Effector memory CD4-positive, alpha-beta T cell (primary cell): ENCODE results near the gene FAM229A.

Experiments used
- DNase-seq, 3 donors: peaks; one replicate each; pipeline ENCODE4 v3.0.0-alpha.2; 2020
- H3K27ac ChIP-seq: 2 replicates; pipeline ENCODE4 v1.7.0; 2013; ENCODE audit warnings: mild to moderate bottlenecking, low read length, moderate library complexity; ENCODE audit not compliant: insufficient read depth, poor library complexity, severe bottlenecking
- H3K27me3 ChIP-seq: replicated peaks from 2 replicates; pipeline ENCODE4 v1.7.0; 2013; ENCODE audit warnings: mild to moderate bottlenecking, low read length; ENCODE audit not compliant: insufficient read depth, control insufficient read depth, poor library complexity, severe bottlenecking
- H3K36me3 ChIP-seq: 2 replicates; pipeline ENCODE4 v1.7.0; 2013; ENCODE audit warnings: mild to moderate bottlenecking, low read length, moderate library complexity; ENCODE audit not compliant: control insufficient read depth, insufficient read depth
- H3K4me1 ChIP-seq: 2 replicates; pipeline ENCODE4 v1.7.0; 2013; ENCODE audit warnings: low read length, mild to moderate bottlenecking; ENCODE audit not compliant: control insufficient read depth, insufficient read depth, poor library complexity, severe bottlenecking
- H3K4me3 ChIP-seq: 2 replicates; pipeline ENCODE4 v1.7.0; 2013; ENCODE audit warnings: low read length, low read depth, mild to moderate bottlenecking; ENCODE audit not compliant: insufficient read depth, poor library complexity, severe bottlenecking
- H3K9me3 ChIP-seq: 2 replicates; pipeline ENCODE4 v1.7.0; 2013; ENCODE audit warnings: mild to moderate bottlenecking, low read length, moderate library complexity; ENCODE audit not compliant: control insufficient read depth

The FAM229A gene

DNA sequence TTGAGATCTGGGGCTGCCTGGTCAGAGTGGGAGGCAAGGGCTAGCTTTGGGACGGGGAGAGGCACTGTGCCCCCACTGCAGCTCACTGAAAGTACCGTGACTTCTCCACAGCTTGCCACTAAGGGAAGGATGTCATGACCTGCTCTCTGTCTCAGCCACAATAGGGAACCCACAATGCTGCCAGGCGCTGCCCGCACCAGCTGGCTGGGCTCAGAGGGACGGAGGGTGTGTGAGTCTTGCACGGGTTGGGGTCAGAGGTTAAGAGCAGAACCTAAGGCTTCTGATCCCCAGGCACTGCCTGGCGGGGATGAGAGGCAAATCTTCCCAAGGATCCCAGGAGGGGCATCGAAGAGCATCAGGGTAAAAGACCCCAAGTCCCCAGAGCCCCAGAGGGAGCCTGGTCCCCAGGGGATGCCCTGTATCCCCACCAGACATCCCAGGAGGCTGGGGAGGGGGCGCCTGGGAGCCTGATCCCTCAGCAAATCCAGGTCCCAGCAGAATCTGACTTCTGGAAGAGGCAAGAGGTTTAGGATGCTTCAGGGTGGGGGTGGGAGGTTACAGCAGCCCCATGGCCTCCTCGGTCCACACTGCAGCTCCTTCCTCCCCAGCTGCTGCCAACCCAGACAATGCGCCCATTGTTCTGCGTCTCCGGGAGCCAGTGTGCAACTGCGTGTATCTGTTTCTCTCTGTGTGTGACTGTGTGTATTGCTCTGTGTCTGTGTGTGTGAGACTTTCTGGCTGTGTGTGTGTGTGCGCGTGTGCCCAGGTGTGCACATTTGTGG is 24.2 kb downstream of the FAM229A start:
- H3K4me3 ChIP-seq = no peak overlapping the region
- no peak overlapping the region for H3K27ac ChIP-seq
- H3K9me3 ChIP-seq = no peaks in the 10 kb centered on the region
- no peak for DNase-seq
- H3K4me1 ChIP-seq = peaks cover 28% of the 10 kb centered on the region
- H3K36me3 ChIP-seq = peaks cover 4% of the 10 kb centered on the region
- no peaks in the 10 kb centered on the region for H3K27me3 ChIP-seq

DNA sequence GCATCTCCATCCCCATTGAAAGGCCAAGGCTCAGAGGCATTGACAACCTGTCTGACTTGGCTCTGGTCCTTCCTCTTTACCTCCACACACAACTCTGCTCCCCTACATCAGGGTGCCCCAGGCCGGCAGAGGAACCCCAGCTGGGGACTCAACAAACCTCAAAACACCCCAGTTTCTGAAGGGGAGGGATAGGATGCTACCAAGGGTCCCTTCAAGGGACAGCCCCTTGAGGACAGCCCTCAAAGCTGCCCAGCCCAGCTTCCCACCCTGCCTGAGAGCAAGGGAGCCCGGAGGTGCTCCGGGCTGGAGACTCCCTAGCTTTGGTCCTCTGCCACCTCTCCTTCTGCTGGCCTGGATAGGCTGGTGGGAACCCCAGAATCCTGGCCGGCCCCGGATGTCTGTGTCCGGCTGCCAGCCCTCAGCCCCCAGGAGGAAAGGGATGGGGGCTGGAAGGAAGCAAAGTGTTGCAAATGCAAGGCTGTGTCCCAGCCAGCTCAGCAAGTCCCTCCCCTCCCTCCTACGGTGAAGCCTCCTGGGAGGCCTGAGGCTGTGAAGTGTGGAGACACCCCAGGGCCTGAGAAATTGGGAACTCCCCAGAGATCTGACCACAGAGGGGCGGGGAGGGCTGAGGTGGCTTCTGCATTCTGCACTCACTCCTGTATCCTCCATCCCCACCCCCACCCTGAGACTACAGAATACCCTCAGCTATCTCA is 25.2 kb downstream of the FAM229A start:
- DNase-seq = peak; percentile 53 to 59 (median 55)
- H3K9me3 ChIP-seq = no peaks in the 10 kb centered on the region
- no peaks in the 10 kb centered on the region for H3K27me3 ChIP-seq
- no peak overlapping the region for H3K4me3 ChIP-seq
- peaks cover 11% of the 10 kb centered on the region for H3K36me3 ChIP-seq
- H3K27ac ChIP-seq = no peak overlapping the region
- peaks cover 28% of the 10 kb centered on the region for H3K4me1 ChIP-seq

DNA sequence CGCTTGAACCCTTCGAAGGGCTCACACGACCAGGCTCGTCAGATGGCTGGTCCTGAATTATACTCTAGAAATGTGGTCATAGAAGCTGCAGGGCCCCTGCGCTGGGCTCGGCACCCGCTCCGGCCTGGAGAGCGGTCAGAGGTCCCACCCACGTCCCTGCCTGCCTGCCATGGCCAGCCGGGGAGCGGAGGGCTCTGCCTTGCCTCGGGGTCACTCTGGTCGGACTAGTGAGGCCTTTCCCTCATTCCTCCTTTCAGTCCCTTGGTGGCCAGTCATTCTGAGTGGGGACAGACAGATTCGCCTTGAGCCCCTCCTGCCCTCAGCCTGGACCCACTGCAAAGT is 25.7 kb downstream of the FAM229A start:
- H3K36me3 ChIP-seq = peaks cover 17% of the 10 kb centered on the region
- peak overlapping the region; percentile 40 for H3K4me3 ChIP-seq
- no peak overlapping the region for H3K27ac ChIP-seq
- no peaks in the 10 kb centered on the region for H3K27me3 ChIP-seq
- DNase-seq = no peak
- H3K4me1 ChIP-seq = peaks cover 28% of the 10 kb centered on the region
- H3K9me3 ChIP-seq = no peaks in the 10 kb centered on the region

DNA sequence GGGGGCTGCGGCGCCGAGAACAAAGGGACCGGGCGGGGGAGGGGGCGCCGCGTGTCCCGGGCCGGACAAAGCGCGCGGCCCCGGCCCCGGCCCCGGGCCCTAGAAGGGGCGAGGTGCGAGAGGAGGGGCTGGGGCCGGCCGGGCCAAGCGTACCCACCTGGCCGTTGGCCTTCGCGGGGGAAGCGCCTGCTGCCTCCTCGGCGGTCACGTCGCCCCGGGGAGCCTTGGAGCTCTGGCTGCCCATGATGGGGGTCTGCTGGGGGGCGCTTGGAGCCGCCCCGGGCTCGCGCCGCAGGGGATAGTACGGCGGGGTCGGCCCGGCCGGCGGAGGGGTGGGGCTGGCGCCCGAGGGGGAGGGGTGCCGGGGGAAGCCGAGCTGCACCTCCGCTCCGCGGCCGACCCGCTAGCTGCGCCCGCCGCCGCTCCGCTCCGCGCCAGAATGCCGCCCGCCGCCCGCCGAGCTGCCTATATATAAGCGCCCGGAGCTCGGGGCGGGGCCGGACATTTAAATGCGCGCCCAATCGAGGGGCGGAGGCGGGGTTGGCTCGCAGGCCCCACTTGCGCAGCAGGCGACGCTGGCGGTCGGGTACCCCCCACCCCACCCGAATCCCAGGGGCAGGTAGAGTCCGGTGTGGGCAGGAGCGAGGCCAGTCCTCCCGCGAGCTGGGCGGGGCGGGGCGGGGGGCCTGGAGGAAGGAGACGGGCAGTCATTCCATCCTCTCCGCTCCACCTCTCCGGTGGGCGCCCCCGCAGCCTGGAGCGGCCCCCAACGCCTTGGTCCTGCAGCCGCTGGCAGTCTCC is 26.3 kb downstream of the FAM229A start, which contains the start of gene MARCKSL1:
Gene MARCKSL1 (minus strand): TSS at position 444 of the 801 bp plus-strand sequence. CDS start 200 bp downstream, at position 244.
- peak; percentile 77 to 83 (median 78) for DNase-seq
- Histone ChIP-seq H3K36me3 (peaks cover 22% of the 10 kb centered on the region), H3K27ac (peak within 1 kb of the TSS; percentile 65), H3K27me3 (no peaks in the 10 kb centered on the region), H3K4me3 (peak within 1 kb of the TSS; percentile 62), H3K9me3 (no peaks in the 10 kb centered on the region), H3K4me1 (peaks cover 28% of the 10 kb centered on the region)

DNA sequence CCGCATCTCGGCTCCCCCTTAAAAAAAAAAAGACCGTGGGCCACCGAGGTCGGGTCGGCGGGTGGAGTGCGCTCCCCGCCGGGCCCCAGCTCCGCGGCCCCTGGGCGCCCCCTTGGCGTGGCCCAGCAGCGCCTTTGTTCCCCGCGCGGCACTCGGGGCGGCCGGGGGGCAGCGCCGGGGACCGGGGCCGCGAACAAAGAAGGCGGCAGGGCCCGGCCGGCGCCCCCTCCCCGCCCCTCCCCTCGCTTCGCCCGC is 26.8 kb downstream of the FAM229A start:
- no peak overlapping the region for H3K27ac ChIP-seq
- peaks cover 28% of the 10 kb centered on the region for H3K36me3 ChIP-seq
- DNase-seq = no peak
- no peaks in the 10 kb centered on the region for H3K27me3 ChIP-seq
- H3K9me3 ChIP-seq = no peaks in the 10 kb centered on the region
- peaks cover 28% of the 10 kb centered on the region for H3K4me1 ChIP-seq
- peak overlapping the region; percentile 62 for H3K4me3 ChIP-seq

DNA sequence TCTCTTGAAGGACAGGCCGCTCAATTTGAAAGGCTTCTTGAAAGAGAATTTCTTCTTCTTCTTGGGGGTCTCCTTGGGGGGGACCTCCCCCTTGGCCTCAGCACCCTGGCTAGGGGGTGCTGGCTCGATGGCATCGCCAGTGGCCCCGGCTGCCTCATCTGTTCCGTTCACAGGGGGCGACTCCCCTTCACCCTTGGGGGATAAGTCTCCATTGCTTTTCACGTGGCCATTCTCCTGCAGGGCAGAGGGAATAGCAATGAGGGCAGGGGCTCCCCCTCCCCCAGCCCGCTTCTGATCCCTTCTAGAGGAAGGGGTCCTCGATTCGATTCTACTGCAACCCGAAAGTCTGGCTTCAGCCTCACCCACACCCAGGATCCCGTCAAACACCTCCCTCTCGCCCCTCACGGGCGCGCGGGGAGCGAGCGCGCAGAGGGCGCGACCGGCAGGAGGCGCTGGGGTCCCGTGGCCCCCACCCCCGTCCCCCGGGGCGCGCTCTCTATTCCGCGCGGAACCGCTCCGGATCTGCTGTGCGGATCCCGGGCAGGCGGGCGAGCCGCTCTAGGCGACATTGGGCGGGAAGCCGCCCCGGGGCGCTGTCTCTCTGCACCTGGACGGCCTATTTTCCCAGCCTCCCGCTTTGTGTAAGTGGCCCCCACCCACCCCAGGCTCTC is 27.3 kb downstream of the FAM229A start:
- Histone ChIP-seq H3K4me1 (peaks cover 28% of the 10 kb centered on the region), H3K4me3 (peak overlapping the region; percentile 62), H3K27me3 (no peaks in the 10 kb centered on the region), H3K27ac (peak overlapping the region; percentile 38), H3K9me3 (no peaks in the 10 kb centered on the region), H3K36me3 (peaks cover 32% of the 10 kb centered on the region)
- peak; percentile 44 to 58 (median 55) for DNase-seq

DNA sequence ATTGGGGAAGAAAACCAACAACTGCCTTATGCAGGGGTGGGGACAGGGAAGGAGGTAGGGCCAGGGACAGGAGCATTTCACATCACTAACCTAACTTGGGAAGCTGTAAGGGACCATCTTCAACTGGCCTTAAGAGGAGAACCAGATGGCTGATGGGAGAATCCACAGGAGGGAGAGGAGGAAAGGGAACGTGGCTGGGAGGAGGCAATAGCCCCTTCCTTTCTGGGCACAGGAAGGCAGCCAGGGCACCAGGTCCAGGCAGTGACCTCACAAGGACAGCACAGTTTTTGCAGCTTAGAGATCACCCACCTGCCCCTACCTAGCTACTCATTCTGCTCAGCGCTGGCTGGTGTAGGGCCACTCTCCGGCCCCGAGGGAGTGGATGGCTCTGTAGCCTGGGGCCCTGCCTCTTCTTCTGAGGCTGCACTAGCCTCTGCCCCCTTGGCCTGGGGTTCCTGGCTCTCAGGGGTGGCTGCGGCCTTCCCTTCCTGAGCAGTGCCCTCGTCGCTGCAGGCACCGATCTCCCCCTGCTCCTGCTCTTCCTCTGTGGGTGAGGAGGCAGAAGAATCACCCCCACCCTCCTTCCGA is 27.9 kb downstream of the FAM229A start:
- peak overlapping the region; percentile 62 for H3K4me3 ChIP-seq
- H3K27me3 ChIP-seq = no peaks in the 10 kb centered on the region
- peaks cover 36% of the 10 kb centered on the region for H3K36me3 ChIP-seq
- DNase-seq = no peak
- H3K27ac ChIP-seq = peak overlapping the region; percentile 38
- no peaks in the 10 kb centered on the region for H3K9me3 ChIP-seq
- H3K4me1 ChIP-seq = peaks cover 28% of the 10 kb centered on the region

DNA sequence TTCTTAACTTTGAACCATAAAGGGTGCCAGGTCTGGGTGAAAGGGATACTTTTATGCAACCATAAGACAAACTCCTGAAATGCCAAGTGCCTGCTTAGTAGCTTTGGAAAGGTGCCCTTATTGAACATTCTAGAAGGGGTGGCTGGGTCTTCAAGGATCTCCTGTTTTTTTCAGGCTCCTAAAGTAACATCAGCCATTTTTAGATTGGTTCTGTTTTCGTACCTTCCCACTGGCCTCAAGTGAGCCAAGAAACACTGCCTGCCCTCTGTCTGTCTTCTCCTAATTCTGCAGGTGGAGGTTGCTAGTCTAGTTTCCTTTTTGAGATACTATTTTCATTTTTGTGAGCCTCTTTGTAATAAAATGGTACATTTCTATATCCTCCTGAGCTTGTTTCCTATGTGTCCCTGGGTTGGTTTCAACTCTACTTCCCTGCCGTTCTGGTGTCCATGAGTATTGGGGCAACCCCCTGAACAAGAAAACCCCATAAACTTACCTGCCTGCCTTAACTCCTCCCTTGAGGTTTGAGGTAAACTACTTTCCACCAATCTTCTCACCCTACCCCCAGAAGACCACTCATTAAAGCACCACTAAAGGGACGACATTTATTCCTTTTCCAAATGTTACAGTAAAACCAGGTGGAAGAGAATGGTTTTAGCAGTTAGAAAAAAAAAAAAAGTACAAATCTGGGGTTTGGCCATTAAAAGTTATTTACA is 28.9 kb downstream of the FAM229A start:
- Histone ChIP-seq H3K9me3 (no peaks in the 10 kb centered on the region), H3K27me3 (no peaks in the 10 kb centered on the region), H3K36me3 (peaks cover 46% of the 10 kb centered on the region), H3K4me1 (peaks cover 28% of the 10 kb centered on the region), H3K4me3 (no peak overlapping the region), H3K27ac (peak overlapping the region; percentile 23)
- no peak for DNase-seq
